BLaER1 treated with 17β-estradiol and CSF1 and Interleukin-3, amounts not matched to agents 10 nM and 100 nM (cell line): ENCODE data around the gene OMG.
"Not testable (repeated sequence)": the region's sequence is repeated elsewhere in the genome, so short reads cannot be mapped to it uniquely, and the experiment has no call there.

ENCODE experiments used
- H3K27ac ChIP-seq, 11 experiments: shearing (Covaris generic); formaldehyde crosslinking; 2 replicates each; pipeline ENCODE4 v1.8.1; 2022
- H3K27me3 ChIP-seq, 11 experiments: shearing (Covaris generic); formaldehyde crosslinking; 2 replicates each; pipeline ENCODE4 v1.8.1; 2022
- H3K36me3 ChIP-seq, 11 experiments: shearing (Covaris generic); formaldehyde crosslinking; 2 replicates each; pipeline ENCODE4 v1.8.1; 2022
- H3K4me1 ChIP-seq, 10 experiments: shearing (Covaris generic); formaldehyde crosslinking; 2 replicates each; pipeline ENCODE4 v1.8.1; 2022
- H3K4me2 ChIP-seq, 11 experiments: shearing (Covaris generic); formaldehyde crosslinking; 2 replicates each; pipeline ENCODE4 v1.8.1; 2022
- H3K4me3 ChIP-seq, 10 experiments: shearing (Covaris generic); formaldehyde crosslinking; 2 replicates each; pipeline ENCODE4 v1.8.1; 2022
- H3K9ac ChIP-seq, 11 experiments: shearing (Covaris generic); formaldehyde crosslinking; 2 replicates each; pipeline ENCODE4 v1.8.1; 2022
- H3K9me3 ChIP-seq, 11 experiments: shearing (Covaris generic); formaldehyde crosslinking; replicated peaks in 1 of 11; 2 replicates each; pipeline ENCODE4 v1.8.1; 2022
- H4K20me1 ChIP-seq, 11 experiments: shearing (Covaris generic); formaldehyde crosslinking; 2 replicates each; pipeline ENCODE4 v1.8.1; 2022
- Cebpa-rat ChIP-seq, 11 experiments: shearing (Covaris generic); IDR thresholded peaks; 2 replicates each; pipeline ENCODE4 v1.8.1; 2022

Gene OMG, protein sequence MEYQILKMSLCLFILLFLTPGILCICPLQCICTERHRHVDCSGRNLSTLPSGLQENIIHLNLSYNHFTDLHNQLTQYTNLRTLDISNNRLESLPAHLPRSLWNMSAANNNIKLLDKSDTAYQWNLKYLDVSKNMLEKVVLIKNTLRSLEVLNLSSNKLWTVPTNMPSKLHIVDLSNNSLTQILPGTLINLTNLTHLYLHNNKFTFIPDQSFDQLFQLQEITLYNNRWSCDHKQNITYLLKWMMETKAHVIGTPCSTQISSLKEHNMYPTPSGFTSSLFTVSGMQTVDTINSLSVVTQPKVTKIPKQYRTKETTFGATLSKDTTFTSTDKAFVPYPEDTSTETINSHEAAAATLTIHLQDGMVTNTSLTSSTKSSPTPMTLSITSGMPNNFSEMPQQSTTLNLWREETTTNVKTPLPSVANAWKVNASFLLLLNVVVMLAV

DNA sequence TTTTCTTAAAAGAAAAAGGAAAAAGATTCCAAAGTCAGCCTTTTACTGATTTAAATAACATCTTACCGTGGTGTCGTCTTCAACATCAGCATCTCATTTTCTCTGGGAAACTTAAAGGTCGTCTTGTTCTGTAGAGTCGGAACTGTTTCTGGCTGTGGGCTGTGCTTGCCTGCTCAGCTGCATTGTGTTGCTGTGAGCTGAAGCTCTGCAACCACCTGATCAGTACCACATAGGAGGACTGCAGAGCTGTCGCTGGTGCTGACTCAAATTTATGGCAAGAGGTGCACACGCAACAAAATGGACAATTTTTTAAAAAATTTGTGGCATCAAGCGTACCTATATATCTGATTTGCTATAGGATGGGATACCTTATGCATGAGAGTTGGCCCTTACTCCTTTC, at the start of gene OMG:
Gene OMG (minus strand): TSS at position 150 of the 400 bp plus-strand sequence. CDS start 908 bp downstream, outside the sequence.
- Histone ChIP-seq H3K4me3 (no peak within 1 kb of the TSS), H3K27me3 (no peaks in the 10 kb centered on the region), H3K27ac (no peak within 1 kb of the TSS), H3K4me1 (peaks cover 0 to 20% (median 11%) of the 10 kb centered on the region in 10 experiments; a peak in 12 of 20 replicates), H3K4me2 (no peak within 1 kb of the TSS), H4K20me1 (peaks cover 0 to 18% (median 0%) of the 10 kb centered on the region in 11 experiments; a peak in 7 of 22 replicates), H3K36me3 (peaks cover 0 to 47% (median 6%) of the 10 kb centered on the region in 11 experiments; a peak in 16 of 22 replicates), H3K9ac (no peak within 1 kb of the TSS), H3K9me3 (no peaks in the 10 kb centered on the region)
- no peak for TF ChIP-seq Cebpa-rat (IDR thresholded peaks at IDR 0.05)

DNA sequence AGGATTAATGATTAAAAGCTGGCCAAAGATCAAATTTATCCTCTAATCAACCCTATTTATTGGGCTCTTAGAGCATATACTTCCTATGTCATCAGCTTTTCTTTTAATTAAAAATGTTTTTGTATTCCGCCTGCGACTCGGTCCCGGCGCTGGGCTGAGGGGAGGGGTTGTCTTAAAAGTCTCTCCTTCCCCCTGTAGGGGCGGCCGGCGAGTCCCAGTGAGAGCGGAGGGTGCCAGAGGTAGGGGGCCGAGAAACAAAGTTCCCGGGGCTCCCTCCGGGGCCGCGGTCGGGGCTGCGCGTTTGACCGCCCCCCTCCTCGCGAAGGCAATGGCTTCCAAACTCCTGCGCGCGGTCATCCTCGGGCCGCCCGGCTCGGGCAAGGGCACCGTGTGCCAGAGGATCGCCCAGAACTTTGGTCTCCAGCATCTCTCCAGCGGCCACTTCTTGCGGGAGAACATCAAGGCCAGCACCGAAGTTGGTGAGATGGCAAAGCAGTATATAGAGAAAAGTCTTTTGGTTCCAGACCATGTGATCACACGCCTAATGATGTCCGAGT, 48.2 kb upstream of the OMG start:
- not testable (repeated sequence) for H3K4me2 ChIP-seq, H4K20me1 ChIP-seq, H3K4me3 ChIP-seq, H3K9ac ChIP-seq, H3K4me1 ChIP-seq, H3K27me3 ChIP-seq, H3K27ac ChIP-seq, H3K9me3 ChIP-seq
- peaks cover 49 to 65% (median 57%) of the 10 kb centered on the region in 11 experiments for H3K36me3 ChIP-seq

DNA sequence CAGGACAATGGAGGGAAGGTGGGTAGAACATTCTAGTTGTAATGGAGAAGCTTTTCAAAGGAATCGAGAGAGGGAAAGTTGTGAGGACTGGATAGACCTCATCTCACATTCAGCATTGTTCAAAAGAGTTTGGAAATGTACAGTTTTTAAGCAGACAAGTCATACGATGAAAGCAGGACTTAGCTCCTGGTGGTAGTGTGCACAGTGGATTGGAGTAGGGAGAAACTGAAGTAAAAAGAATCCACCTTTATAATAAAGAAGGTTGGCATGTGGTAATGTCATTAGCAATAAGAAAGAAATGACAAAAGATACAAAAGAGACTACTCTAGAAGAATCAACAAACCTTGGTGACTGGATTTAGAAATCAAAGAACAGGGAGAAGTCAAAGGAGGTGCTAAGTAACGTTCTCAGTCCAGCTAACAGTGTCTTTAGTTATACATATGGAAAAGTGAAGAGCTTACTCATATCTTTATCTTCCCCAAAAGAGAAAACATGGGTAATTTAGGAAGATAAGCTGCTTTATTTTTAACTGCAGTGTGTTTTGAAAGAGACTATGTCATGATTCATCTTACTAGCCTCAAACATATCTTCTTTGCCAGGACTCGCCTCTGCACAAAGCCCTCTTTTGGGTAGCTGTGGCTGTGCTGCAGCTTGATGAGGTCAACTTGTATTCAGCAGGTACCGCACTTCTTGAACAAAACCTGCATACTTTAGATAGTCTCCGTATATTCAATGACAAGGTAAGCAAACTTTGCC, 43.0 kb upstream of the OMG start:
- Histone ChIP-seq H3K4me1 (peaks cover 0 to 17% (median 0%) of the 10 kb centered on the region in 10 experiments; a peak in 7 of 20 replicates), H3K4me2 (peak overlapping the region in 3 of 11 experiments; percentile 13 to 71 (median 48); a peak in 5 of 22 replicates), H3K9me3 (no peaks in the 10 kb centered on the region), H3K4me3 (no peak overlapping the region), H3K27me3 (no peaks in the 10 kb centered on the region), H3K36me3 (peaks cover 59 to 92% (median 70%) of the 10 kb centered on the region in 11 experiments), H3K27ac (0 out of 22 replicates have a peak overlapping the region, but pooled peaks of 1 of the 11 experiments have one; percentile 3), H3K9ac (no peak overlapping the region), H4K20me1 (no peaks in the 10 kb centered on the region)
- TF ChIP-seq Cebpa-rat (IDR thresholded peaks at IDR 0.05) = no peak

DNA sequence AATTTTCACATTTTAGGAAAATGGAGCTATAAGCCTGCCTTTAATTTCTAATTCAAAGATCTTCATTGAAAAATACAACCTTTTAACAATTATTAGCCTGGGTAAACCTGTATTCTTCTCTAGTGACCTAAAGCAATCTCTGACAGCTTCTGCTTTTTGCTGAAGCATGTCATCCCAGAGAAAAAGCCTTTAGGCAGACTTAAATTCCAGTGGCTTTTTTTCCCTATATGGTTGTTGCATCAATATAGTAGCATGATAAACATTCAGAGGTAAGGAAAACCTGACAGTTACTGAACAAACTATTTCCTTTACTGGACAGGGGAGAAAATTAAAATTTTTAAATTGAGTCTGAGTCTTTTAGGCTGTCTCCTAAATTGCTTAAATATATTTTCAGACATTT, 32.2 kb upstream of the OMG start:
- Histone ChIP-seq H3K4me3 (no peak overlapping the region), H3K4me2 (no peak overlapping the region), H3K9ac (no peak overlapping the region), H3K9me3 (no peaks in the 10 kb centered on the region), H3K27ac (no peak overlapping the region), H3K27me3 (no peaks in the 10 kb centered on the region), H3K4me1 (peaks cover 0 to 7% (median 0%) of the 10 kb centered on the region in 10 experiments; a peak in 1 of 20 replicates), H3K36me3 (peaks cover 38 to 90% (median 58%) of the 10 kb centered on the region in 11 experiments), H4K20me1 (no peaks in the 10 kb centered on the region)
- TF ChIP-seq Cebpa-rat (IDR thresholded peaks at IDR 0.05) = no peak

DNA sequence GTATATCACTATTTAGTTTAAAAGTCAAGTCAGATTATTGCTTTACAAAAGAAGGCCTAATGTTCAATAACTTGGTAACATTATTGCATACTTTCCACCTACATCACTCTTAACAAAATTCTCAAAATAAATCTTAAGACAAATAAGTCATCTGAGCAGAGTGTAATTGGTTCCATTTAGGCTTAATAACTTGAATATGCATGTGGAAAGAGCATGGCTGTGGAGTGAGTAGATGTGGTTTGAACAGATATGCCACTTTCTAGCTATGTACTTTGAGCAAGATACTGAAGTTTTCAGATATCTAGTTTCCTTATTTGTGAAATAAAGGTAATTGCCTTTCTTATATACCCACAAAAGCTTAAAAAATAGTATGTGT, 31.1 kb upstream of the OMG start:
- no peaks in the 10 kb centered on the region for H4K20me1 ChIP-seq
- H3K27ac ChIP-seq = no peak overlapping the region
- no peak for TF ChIP-seq Cebpa-rat (IDR thresholded peaks at IDR 0.05)
- no peak overlapping the region for H3K9ac ChIP-seq
- no peak overlapping the region for H3K4me2 ChIP-seq
- H3K4me3 ChIP-seq = no peak overlapping the region
- peaks cover 0 to 8% (median 0%) of the 10 kb centered on the region in 10 experiments; a peak in 5 of 20 replicates for H3K4me1 ChIP-seq
- peaks cover 31 to 90% (median 57%) of the 10 kb centered on the region in 11 experiments for H3K36me3 ChIP-seq
- no peaks in the 10 kb centered on the region for H3K27me3 ChIP-seq
- no peaks in the 10 kb centered on the region for H3K9me3 ChIP-seq

DNA sequence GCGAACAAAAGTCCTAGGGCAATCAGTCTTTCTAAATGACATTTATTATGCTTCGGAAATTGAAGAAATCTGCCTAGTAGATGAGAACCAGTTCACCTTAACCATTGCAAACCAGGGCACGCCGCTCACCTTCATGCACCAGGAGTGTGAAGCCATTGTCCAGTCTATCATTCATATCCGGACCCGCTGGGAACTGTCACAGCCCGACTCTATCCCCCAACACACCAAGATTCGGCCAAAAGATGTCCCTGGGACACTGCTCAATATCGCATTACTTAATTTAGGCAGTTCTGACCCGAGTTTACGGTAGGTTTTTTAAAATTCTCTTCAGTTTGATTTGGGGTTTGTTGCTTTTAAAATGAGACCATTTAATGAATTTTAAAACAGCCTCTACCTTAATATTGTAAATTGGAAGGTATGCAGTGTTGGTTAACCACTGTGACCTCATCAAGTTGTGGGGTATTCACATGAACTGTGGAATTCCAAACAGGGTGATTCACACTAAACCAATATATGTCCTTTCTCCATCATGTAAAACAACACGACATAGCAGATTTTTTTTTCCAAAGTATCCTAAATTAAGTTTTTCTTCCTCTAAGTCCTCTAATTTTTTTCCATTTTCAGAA, 30.6 kb upstream of the OMG start:
- H3K9ac ChIP-seq = no peak overlapping the region
- H3K4me3 ChIP-seq = no peak overlapping the region
- peaks cover 0 to 14% (median 0%) of the 10 kb centered on the region in 10 experiments; a peak in 6 of 20 replicates for H3K4me1 ChIP-seq
- H3K27ac ChIP-seq = no peak overlapping the region
- no peaks in the 10 kb centered on the region for H3K27me3 ChIP-seq
- peaks cover 31 to 86% (median 57%) of the 10 kb centered on the region in 11 experiments for H3K36me3 ChIP-seq
- no peaks in the 10 kb centered on the region for H4K20me1 ChIP-seq
- no peak for TF ChIP-seq Cebpa-rat (IDR thresholded peaks at IDR 0.05)
- no peaks in the 10 kb centered on the region for H3K9me3 ChIP-seq
- no peak overlapping the region for H3K4me2 ChIP-seq

DNA sequence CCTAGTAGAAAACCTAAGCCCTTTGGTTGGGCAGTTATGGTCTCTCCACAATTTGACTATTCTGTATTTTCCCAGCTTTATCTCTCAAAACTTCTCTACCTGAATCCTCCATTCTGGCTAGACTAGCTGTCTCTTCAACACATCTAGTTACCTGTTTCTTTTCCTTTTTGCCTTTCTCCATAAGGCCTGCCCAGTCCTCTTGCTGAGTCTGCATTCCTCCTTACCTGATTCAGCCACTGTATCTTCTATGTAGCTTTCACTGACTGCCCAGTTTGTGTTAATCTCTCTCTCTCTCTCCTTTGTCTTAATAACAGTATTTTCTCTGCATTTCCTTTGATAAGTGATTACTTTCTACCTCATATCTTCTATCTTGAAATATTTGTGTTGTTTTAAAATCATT, 26.5 kb upstream of the OMG start:
- Histone ChIP-seq H3K4me3 (no peak overlapping the region), H3K36me3 (peaks cover 25 to 66% (median 43%) of the 10 kb centered on the region in 11 experiments), H3K9ac (no peak overlapping the region), H3K9me3 (no peaks in the 10 kb centered on the region), H3K4me1 (peaks cover 7 to 20% (median 11%) of the 10 kb centered on the region in 10 experiments; a peak in 19 of 20 replicates), H4K20me1 (no peaks in the 10 kb centered on the region; a peak in 1 of 22 replicates), H3K4me2 (no peak overlapping the region), H3K27ac (no peak overlapping the region), H3K27me3 (no peaks in the 10 kb centered on the region)
- TF ChIP-seq Cebpa-rat (IDR thresholded peaks at IDR 0.05) = no peak

DNA sequence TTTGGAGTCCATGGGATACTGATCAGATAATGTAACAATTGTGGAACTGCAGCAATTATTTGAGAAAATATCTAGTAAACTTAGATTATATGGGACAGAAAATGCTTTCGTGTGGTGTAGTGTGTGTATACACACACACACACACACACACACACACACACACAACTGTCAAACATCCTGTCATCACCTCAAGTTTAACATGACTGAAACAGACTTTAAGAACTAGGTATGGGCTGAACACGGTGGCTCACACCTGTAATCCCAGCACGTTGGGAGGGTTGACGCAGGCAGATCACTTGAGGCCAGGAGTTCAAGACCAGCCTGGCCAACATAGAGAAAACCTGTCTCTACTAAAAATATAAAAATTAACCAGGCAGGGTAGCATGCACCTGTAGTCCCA, 24.9 kb upstream of the OMG start:
- H3K27ac ChIP-seq = peak overlapping the region in 9 of 11 experiments; percentile 1 to 99 (median 91); a peak in 11 of 22 replicates
- no peak for TF ChIP-seq Cebpa-rat (IDR thresholded peaks at IDR 0.05)

More for the DNA sequence above, 24.9 kb upstream of the OMG start:
- Histone ChIP-seq H3K9ac (no peak overlapping the region), H3K27me3 (no peaks in the 10 kb centered on the region), H3K36me3 (peaks cover 13 to 66% (median 39%) of the 10 kb centered on the region in 11 experiments), H4K20me1 (no peaks in the 10 kb centered on the region; a peak in 1 of 22 replicates), H3K4me3 (peak overlapping the region in 4 of 10 experiments; percentile 68 to 89 (median 74); a peak in 4 of 20 replicates), H3K9me3 (peaks cover 0 to 2% (median 0%) of the 10 kb centered on the region in 11 experiments; a peak in 2 of 22 replicates), H3K4me1 (peaks cover 10 to 28% (median 21%) of the 10 kb centered on the region in 10 experiments), H3K4me2 (peak overlapping the region; percentile 57 to 98 (median 82); a peak in 20 of 22 replicates)
